DMS 273 treated with DMSO at 0.1 percent for 48 hours (cell line): ENCODE data around the gene AGO3.
"Not testable (repeated sequence)": the region's sequence is repeated elsewhere in the genome, so short reads cannot be mapped to it uniquely, and the experiment has no call there.

Experiments
- DNase-seq: peaks from one replicate; lab custom pipeline; 2025; lab: John Stamatoyannopoulos, UW

Gene AGO3

GRCh38 chr1:35930593-35931445, at the start of gene AGO3:
Gene AGO3 (plus strand): TSS chr1:35931105. CDS start chr1:35931427, 322 bp downstream.
- DNase-seq, result peak; percentile 72

DNA sequence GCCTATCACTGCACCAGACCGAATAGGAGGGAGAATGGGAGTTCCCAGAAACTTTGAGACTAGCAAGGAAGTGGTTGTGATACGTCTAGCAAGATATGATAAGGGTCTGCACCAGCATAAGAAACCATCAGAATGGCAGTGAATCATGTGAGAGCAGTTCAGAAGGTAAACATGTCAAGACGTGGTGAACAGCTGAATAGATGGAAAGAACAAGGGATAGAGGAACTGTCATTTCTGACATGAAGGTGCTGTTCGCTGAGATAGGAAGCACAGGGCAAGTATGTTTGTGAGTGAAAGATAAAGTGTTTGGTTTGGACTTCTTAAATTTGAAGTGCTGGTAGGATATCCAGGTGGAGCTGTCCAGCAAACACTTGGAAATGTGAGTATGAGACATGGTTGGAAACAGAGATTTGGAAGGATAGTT, 49.0 kb upstream of the AGO3 start:
- no peak for DNase-seq

- no peak for DNase-seq
Observed at GRCh38 chr1:35882586-35882944, 48.3 kb upstream of the AGO3 start.

- peak; percentile 71 for DNase-seq
Observed at GRCh38 chr1:35882945-35883634, 47.8 kb upstream of the AGO3 start, which contains the start of gene AGO1. Gene AGO1 (plus strand): TSS chr1:35883209. CDS start chr1:35883422, 213 bp downstream.

DNA sequence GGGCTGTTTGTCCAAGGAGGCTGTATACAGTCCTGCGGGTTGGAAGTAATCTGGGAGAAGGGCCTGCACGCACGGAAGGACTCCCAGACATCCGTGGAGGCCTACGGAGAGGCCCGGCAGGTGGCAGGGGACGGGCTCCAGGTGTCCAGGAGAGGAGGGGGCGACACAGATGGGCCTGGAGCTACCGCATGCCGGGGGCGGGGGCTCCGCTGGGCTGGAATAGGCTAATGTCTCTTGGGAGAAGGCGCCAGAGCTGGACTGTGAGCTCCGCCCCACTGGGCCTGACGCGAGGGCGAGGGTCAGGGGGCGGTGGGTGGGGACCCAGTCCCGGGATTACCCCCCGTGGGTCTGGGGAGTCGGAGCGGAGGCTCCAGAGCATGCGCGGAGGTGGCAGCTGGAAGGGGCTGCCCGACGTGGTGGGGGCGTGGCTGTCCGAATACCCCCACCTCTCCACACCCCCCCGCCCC, 47.2 kb upstream of the AGO3 start:
- DNase-seq, result no peak

- DNase-seq, result no peak
Observed at GRCh38 chr1:35884934-35885333, 46.0 kb upstream of the AGO3 start.

DNA sequence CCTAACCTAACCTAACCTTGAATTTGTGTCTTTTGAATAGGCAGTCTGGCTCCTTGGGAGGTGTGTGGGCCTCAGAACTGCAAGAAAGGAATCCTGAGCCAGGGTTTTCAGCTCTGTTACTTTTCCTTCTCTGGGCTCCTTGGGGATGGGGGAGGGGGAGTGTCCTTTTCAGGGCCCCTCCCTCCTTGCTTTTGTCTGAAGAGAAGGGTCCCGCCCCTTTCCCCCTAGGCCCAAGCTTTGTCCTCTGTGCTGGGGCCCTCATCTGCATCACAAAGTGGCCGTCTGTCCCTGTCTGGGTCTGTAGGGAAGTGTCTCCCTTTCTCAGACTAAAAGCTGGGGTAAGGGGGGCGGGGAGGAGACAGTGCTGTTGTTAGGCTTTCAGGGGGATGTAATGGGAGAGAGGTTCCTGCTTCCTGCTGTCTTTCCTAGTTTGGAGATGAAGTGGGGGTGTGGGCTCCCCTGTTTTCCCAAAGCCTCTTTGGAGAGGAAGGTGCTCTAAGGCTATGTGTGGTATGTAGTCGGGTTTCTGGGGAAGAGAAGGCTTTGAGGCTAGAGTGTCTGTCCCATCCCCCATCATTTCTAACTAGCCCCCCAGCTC, 44.8 kb upstream of the AGO3 start:
- no peak for DNase-seq

- DNase-seq, result no peak
Observed at GRCh38 chr1:35886577-35887431, 44.1 kb upstream of the AGO3 start.

- DNase-seq, result no peak
Observed at GRCh38 chr1:35887508-35887907, 43.4 kb upstream of the AGO3 start.

GRCh38 chr1:35888255-35888654, 42.6 kb upstream of the AGO3 start:
- no peak for DNase-seq

- not testable (repeated sequence) for DNase-seq
Observed at GRCh38 chr1:35888981-35889380, 41.9 kb upstream of the AGO3 start.

GRCh38 chr1:35893051-35893879, 37.6 kb upstream of the AGO3 start:
- DNase-seq, result no peak

DNA sequence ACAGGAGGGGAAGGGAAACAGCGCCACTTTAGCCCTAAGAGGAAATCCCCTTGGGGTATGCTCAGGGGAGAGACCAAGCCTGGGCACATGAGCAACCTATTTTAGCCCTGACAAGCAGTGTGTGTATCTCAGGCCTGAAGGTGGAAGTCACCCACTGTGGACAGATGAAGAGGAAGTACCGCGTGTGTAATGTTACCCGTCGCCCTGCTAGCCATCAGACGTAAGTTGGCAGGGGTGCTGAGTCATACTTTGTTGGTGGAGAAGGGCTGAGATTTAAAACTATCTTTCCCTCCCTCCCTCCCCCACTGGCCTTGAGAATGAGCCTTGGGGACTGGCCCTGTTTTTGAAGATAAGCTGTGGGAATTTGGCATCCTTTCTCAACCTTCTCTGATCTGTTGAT, 36.7 kb upstream of the AGO3 start:
- DNase-seq, result no peak

GRCh38 chr1:35894656-35895055, 36.2 kb upstream of the AGO3 start:
- no peak for DNase-seq

GRCh38 chr1:35899941-35900340, 31.0 kb upstream of the AGO3 start:
- DNase-seq, result no peak

DNA sequence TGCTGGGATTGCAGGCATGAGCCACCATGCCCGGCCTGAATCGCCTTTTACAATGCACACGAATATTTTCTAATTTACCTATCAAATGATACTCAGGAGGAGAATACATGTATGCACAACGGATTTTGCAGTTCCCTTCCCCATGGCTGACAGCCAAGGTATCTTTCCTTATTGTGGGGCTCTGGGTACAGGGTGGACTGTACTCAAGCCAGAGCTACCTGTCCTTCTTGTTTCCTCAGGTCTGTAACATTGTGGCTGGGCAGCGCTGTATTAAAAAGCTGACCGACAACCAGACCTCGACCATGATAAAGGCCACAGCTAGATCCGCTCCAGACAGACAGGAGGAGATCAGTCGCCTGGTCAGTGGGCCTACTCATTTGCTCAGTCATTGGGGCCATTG, 29.7 kb upstream of the AGO3 start:
- DNase-seq, result no peak

GRCh38 chr1:35902671-35903070, 28.2 kb upstream of the AGO3 start:
- DNase-seq, result no peak

GRCh38 chr1:35914717-35915116, 16.2 kb upstream of the AGO3 start:
- DNase-seq, result no peak

- DNase-seq, result no peak
Observed at GRCh38 chr1:35915693-35916092, 15.2 kb upstream of the AGO3 start.

DNA sequence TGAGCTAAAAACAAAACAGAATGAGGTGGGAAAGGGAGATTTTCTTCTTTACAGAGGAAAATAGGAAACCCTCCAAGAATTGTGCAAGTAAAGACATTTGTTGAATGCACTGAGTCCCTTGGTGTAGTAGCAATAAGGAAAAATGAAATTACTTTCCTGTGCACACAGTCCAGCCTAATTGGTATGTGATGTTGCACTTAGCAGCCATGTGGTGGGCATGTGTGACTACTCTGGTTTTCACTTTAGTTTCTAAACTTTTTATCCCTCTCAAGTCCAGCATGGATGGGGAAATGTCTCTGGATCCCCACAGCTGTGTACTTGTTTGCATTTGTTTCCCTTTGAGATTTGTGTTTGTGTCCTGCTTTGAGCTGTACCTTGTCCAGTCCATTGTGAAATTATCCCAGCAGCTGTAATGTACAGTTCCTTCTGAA, 7.1 kb upstream of the AGO3 start:
- no peak for DNase-seq

- no peak for DNase-seq
Observed at GRCh38 chr1:35924838-35925237, 6.1 kb upstream of the AGO3 start.
